Omental fat pad (tissue), 4 donors: ENCODE measurements around the gene CDT1. TPM values are rescaled to one million over a fixed set of nuclear protein-coding genes. Genes with fewer than 3 reads are reported as not detected.

Source experiments
- ATAC-seq: fragments of 150-250 bp; one replicate; pipeline ENCODE4 v1.9.1; 2016; ENCODE audit warnings: mild to moderate bottlenecking, moderate library complexity; ENCODE audit not compliant: low FRiP score
- DNase-seq: peaks from one replicate; pipeline ENCODE4 v3.0.0-alpha.2; 2019; ENCODE audit warnings: low spot score
- CTCF ChIP-seq, 3 donors: fragments of 450-650 bp; IDR thresholded peaks; one replicate each; pipeline ENCODE4 v1.5.1; 2016 to 2017; ENCODE audit warnings: antibody characterized with exemption in 3 of 3, mild to moderate bottlenecking in 3 of 3, moderate library complexity in 2 of 3
- total RNA-seq, 4 donors: library from RNA; depleted of rRNA; stranded (reverse); fragments of >200 nt; gene quantifications; one replicate each; pipeline ENCODE4 v1.1.0, GENCODE V29; 2016

CDT1 gene
- total RNA-seq, 4 donors from 2014 or later, result 0.19 to 3.5 (median 1.6) TPM

- DNase-seq (no peak), ATAC-seq (no peak)
- no peak for TF ChIP-seq CTCF (IDR thresholded peaks at IDR 0.05)
Measured at GRCh38 chr16:88816736-88817535, 13.3 kb downstream of the CDT1 start.

DNA sequence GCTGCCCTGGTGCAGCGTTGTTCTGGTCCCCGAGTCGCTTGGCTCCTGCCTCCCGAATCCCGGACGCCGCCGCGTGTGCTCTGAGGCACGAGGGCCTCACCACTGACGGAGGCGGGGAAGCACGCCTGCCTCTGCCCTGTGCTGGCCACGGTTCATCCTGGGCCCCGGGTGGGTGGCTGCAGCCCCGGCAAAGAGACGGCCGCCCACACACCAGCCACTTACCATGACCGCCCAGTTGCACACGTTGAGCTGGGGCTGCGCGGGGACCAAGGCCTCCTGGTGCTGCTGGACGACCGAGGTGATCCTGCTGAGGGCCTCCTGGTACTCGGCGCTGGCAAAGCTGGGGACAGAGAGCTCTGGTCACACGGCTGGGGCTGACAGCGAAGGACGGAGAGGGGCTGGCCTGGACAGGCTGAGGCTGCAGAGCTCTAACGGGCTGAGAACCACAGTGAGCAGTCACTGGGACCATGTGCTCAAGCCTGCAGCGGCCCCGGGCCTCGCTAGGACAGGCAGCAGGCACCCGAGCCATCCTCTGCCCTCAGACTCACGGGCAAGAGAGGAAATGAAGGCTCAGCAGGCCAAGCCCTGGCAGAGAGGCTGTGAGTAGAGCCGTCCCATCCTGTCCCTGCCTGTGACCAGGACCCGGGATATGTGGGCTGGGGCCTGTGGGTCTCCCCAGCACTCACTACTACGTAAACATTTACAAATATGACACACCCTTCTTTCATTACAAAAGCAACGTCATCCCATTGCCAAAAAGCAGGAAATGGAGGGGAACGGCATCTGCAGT lies 14.4 kb downstream of the CDT1 start:
- ATAC-seq, result no peak
- no peak for TF ChIP-seq CTCF (IDR thresholded peaks at IDR 0.05)
- no peak for DNase-seq

GRCh38 chr16:88818575-88818874 lies 14.9 kb downstream of the CDT1 start:
- ATAC-seq (no peak), DNase-seq (no peak)
- no peak for TF ChIP-seq CTCF (IDR thresholded peaks at IDR 0.05)

DNA sequence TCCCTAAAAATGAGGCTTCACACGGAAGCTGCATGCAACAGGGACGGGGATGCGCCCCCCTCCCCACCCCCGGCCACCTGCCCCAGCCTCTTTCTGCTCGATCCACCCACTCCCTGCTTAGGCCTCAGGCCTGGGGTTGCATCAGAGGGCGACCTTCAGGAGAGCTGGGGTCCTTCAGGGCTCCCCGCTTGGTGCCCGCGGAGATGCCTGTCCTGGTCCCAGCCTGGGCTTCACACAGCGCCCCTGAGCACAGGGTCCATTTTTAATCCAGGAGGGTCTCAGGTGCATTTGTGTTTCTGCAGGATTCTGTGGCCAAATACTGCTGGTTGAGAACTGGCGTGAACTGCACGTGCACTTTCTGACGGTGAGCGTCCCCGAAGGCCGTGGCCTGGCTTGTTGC lies 15.5 kb downstream of the CDT1 start:
- no peak for DNase-seq
- no peak for TF ChIP-seq CTCF (IDR thresholded peaks at IDR 0.05)
- ATAC-seq, result no peak

DNA sequence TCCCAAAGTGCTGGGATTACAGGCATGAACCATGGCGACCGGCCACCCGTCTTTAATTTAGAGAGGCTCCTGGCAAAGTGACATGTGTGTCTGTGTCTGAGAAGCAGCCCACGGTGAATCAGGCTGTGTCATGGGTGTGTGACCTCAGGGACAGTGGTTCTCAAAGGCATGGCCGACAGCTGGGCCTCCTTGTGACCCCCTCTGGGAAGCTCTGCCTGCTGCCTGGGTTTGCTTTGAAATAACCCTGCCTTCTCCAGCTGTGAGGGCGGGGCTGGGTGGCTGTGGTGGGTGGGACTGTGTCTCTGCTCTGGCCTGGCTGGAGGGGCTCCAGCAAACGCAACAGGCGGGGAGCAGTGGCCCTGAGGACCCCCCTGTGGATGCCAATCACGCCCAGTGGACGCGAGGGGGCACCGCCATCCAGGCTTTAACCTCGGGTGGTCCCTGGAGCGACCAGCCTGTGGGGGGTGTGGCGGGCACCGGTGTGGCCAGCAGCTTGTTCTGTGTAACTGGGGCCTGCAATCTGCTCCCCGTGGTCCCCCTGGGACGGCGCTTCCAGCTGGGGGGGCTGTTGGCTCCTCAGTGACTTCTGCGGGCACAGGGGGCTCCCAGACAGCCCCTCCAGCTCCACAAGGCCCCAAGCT lies 16.9 kb downstream of the CDT1 start:
- ATAC-seq, result no peak
- DNase-seq, result no peak
- no peak for TF ChIP-seq CTCF (IDR thresholded peaks at IDR 0.05)

- DNase-seq, result no peak
- TF ChIP-seq CTCF (IDR thresholded peaks at IDR 0.05), result no peak
- ATAC-seq, result no peak
Measured at GRCh38 chr16:88821168-88821850, 17.7 kb downstream of the CDT1 start.
